OCI-LY7 (cell line): ENCODE measurements around the gene TRIM7. TPM values are rescaled to one million over a fixed set of nuclear protein-coding genes. Genes with fewer than 3 reads are reported as not detected.

Experiments
- BruUV-seq: library from RNA; stranded (reverse); fragments of 400-500 nt; replicated peaks from 2 replicates; lab custom pipeline; 2021; lab: Mats Ljungman, UMichigan
- CTCF ChIA-PET: fragments of 300-600 bp; sonication (Branson Sonifier 250); formaldehyde crosslinking; loops from one replicate; lab custom pipeline; 2022; ENCODE audit warnings: antibody characterized with exemption; ENCODE audit not compliant: unreplicated experiment; lab: Charles Lee
- POLR2A ChIA-PET: fragments of 300-600 bp; sonication (Branson Sonifier 250); formaldehyde crosslinking; loops from one replicate; lab custom pipeline; 2022; ENCODE audit warnings: antibody characterized with exemption; lab: Charles Lee
- DNase-seq: peaks from one replicate; pipeline ENCODE4 v3.0.0-alpha.2; 2015; ENCODE audit warnings: low spot score
- H2AFZ ChIP-seq: fragments of 200-600 bp; sonication (generic), shearing (Covaris generic); 2 replicates; pipeline ENCODE4 v1.6.1; 2014; ENCODE audit warnings: mild to moderate bottlenecking, antibody characterized with exemption, low read length, moderate library complexity
- H3K27ac ChIP-seq: fragments of 200-600 bp; sonication (generic); 2 replicates; pipeline ENCODE4 v1.5.1; 2014; ENCODE audit warnings: mixed run types, low read depth, mild to moderate bottlenecking, moderate library complexity, low read length, inconsistent platforms; ENCODE audit not compliant: poor library complexity, severe bottlenecking
- H3K36me3 ChIP-seq: fragments of 200-600 bp; sonication (generic); 2 replicates; pipeline ENCODE4 v1.6.1; 2014; ENCODE audit warnings: mild to moderate bottlenecking, antibody characterized with exemption, low read length, moderate library complexity, mixed read lengths; ENCODE audit not compliant: insufficient read depth
- H3K4me1 ChIP-seq: fragments of 200-600 bp; sonication (generic); 2 replicates; pipeline ENCODE4 v1.5.1; 2014; ENCODE audit warnings: mild to moderate bottlenecking, low read length; ENCODE audit not compliant: insufficient read depth, poor library complexity, severe bottlenecking
- H3K4me2 ChIP-seq: fragments of 200-600 bp; sonication (generic); 2 replicates; pipeline ENCODE4 v1.6.1; 2014; ENCODE audit warnings: mild to moderate bottlenecking, low read length
- H3K4me3 ChIP-seq: fragments of 200-600 bp; sonication (generic); 2 replicates; pipeline ENCODE4 v1.5.1; 2014; ENCODE audit warnings: mild to moderate bottlenecking, low read depth, low read length; ENCODE audit not compliant: poor library complexity, severe bottlenecking
- H3K79me2 ChIP-seq: fragments of 200-600 bp; sonication (generic); 2 replicates; pipeline ENCODE4 v1.6.1; 2016; ENCODE audit warnings: low read depth, mild to moderate bottlenecking, low read length, moderate library complexity, mixed read lengths; ENCODE audit not compliant: insufficient read depth
- H3K9me2 ChIP-seq: fragments of 200-600 bp; sonication (generic); 2 replicates; pipeline ENCODE4 v1.6.1; 2016; ENCODE audit warnings: mild to moderate bottlenecking, low read length, mixed read lengths; ENCODE audit not compliant: insufficient read depth
- H3K9me3 ChIP-seq: fragments of 200-600 bp; sonication (generic); 2 replicates; pipeline ENCODE4 v1.6.1; 2014; ENCODE audit warnings: mild to moderate bottlenecking, mixed run types, low read length, mixed read lengths
- H4K20me1 ChIP-seq: fragments of 200-600 bp; sonication (generic); 2 replicates; pipeline ENCODE4 v1.6.1; 2014; ENCODE audit warnings: mild to moderate bottlenecking, antibody characterized with exemption, low read length, moderate library complexity, mixed read lengths; ENCODE audit not compliant: insufficient read depth
- CTCF ChIP-seq: fragments of 200-600 bp; sonication (generic); conservative IDR thresholded peaks from 2 replicates; pipeline ENCODE4 v1.5.1; 2014; ENCODE audit warnings: mild to moderate bottlenecking, antibody characterized with exemption, low read length, moderate library complexity, mixed read lengths
- EZH2phosphoT487 ChIP-seq: fragments of 200-600 bp; sonication (generic); IDR thresholded peaks from 2 replicates; pipeline ENCODE4 v1.6.1; 2018; ENCODE audit warnings: low read depth, borderline replicate concordance, mild to moderate bottlenecking, mixed run types, antibody characterized with exemption, low read length, moderate library complexity, mixed read lengths
- intact Hi-C: fragments of 100-400 bp; cut with micrococcal nuclease; formaldehyde crosslinking; loops from one replicate; pipeline ENCODE4 v1.10.0; 2022; ENCODE audit not compliant: unreplicated experiment
- total RNA-seq, 2 experiments: library from RNA; depleted of rRNA in 1 of 2; stranded (reverse); fragments of >200 nt in 1 of 2; shearing (Covaris generic) in 1 of 2; gene quantifications; 2 replicates each; pipeline ENCODE4 v1.2.3, GENCODE V29; 2014 to 2022

The TRIM7 gene
- total RNA-seq, 2 experiments from 2014 or later, result 0.22 to 1.8 TPM

- no peaks in the 10 kb centered on the region for H3K9me2 ChIP-seq
- peak overlapping the region; percentile 94 for H3K4me2 ChIP-seq
- CTCF ChIA-PET, result interaction anchor here (1.0 kb wide), 1 partner anchor 10 kb away, joined by 4 read pairs; no protein-coding TSS in a partner anchor
- H4K20me1 ChIP-seq, result no peaks in the 10 kb centered on the region
- TSS peak; percentile 57 for BruUV-seq
- peaks cover 17% of the 10 kb centered on the region for H3K4me1 ChIP-seq
- H3K4me3 ChIP-seq, result peak overlapping the region; percentile 69
- DNase-seq, result no peak
- H2AFZ ChIP-seq, result no peak overlapping the region
- peaks cover 8% of the 10 kb centered on the region; the same call in 1 of the 2 replicates for H3K79me2 ChIP-seq
- no peaks in the 10 kb centered on the region for H3K9me3 ChIP-seq
- H3K36me3 ChIP-seq, result no peaks in the 10 kb centered on the region
- POLR2A ChIA-PET, result interaction anchor here (0.7 to 3.3 kb wide), 12 partner anchors 15 to 374 kb away, joined by 3 to 25 read pairs (median 4); partner anchors contain the start of genes RACK1, TRIM41 and TRIM52
- TF ChIP-seq EZH2phosphoT487 (no peak), CTCF (no peak)
- intact Hi-C loops, result no loop called here
- peak overlapping the region; percentile 82 for H3K27ac ChIP-seq
These were observed 12.5 kb downstream of the TRIM7 start for GRCh38 chr5:181192337-181193046.

- peaks cover 8% of the 10 kb centered on the region; the same call in 1 of the 2 replicates for H3K79me2 ChIP-seq
- peak; percentile 96 for DNase-seq
- peak overlapping the region; percentile 69 for H3K4me3 ChIP-seq
- H3K27ac ChIP-seq, result peak overlapping the region; percentile 82
- BruUV-seq, result no TSS peak
- peaks cover 25% of the 10 kb centered on the region for H3K4me1 ChIP-seq
- H3K36me3 ChIP-seq, result no peaks in the 10 kb centered on the region
- intact Hi-C loops, result loop anchor here (1.0 kb wide), 3 partner anchors 16 to 32 kb away; partner anchors contain the start of gene TRIM41
- peak overlapping the region; percentile 75 for H2AFZ ChIP-seq
- ChIA-PET CTCF (interaction anchor here (1.0 kb wide), 1 partner anchor 11 kb away, joined by 4 read pairs; no protein-coding TSS in a partner anchor), POLR2A (interaction anchor here (0.6 to 3.3 kb wide), 13 partner anchors 16 to 374 kb away, joined by 3 to 25 read pairs (median 5); partner anchors contain the start of genes TRIM41 and TRIM52)
- peak overlapping the region; percentile 94 for H3K4me2 ChIP-seq
- no peaks in the 10 kb centered on the region for H3K9me3 ChIP-seq
- TF ChIP-seq CTCF, result no peak
- no peak for TF ChIP-seq EZH2phosphoT487
- H3K9me2 ChIP-seq, result no peaks in the 10 kb centered on the region
- no peaks in the 10 kb centered on the region for H4K20me1 ChIP-seq
These were observed 13.3 kb downstream of the TRIM7 start for GRCh38 chr5:181191526-181192336.
